Measurements from ENCODE around the gene IDH3G.

IDH3G gene

GRCh38 chrX:153814591-153815315 lies 20.6 kb upstream of the IDH3G start:
- no peak for DNase-seq

GRCh38 chrX:153813161-153813560 lies 19.0 kb upstream of the IDH3G start:
- no peak for DNase-seq

- no peak for DNase-seq
Measured at GRCh38 chrX:153812220-153812619, 18.0 kb upstream of the IDH3G start.

GRCh38 chrX:153807976-153808375 lies 13.8 kb upstream of the IDH3G start:
- no peak for DNase-seq

GRCh38 chrX:153806999-153807575 lies 12.9 kb upstream of the IDH3G start:
- DNase-seq, result no peak

- no peak for DNase-seq
Measured at GRCh38 chrX:153805436-153805835, 11.3 kb upstream of the IDH3G start.

- no peak for DNase-seq
Measured at GRCh38 chrX:153804621-153805020, 10.4 kb upstream of the IDH3G start.

- DNase-seq, result no peak
Measured at GRCh38 chrX:153804100-153804595, 10.0 kb upstream of the IDH3G start.

GRCh38 chrX:153803211-153804099 lies 9.3 kb upstream of the IDH3G start:
- no peak for DNase-seq

GRCh38 chrX:153802513-153803045 lies 8.4 kb upstream of the IDH3G start:
- DNase-seq, result no peak

GRCh38 chrX:153801669-153802068 lies 7.5 kb upstream of the IDH3G start:
- no peak for DNase-seq

GRCh38 chrX:153800746-153801145 lies 6.6 kb upstream of the IDH3G start:
- no peak for DNase-seq

- DNase-seq, result no peak
Measured at GRCh38 chrX:153800177-153800722, 6.1 kb upstream of the IDH3G start.

GRCh38 chrX:153799326-153799725 lies 5.2 kb upstream of the IDH3G start:
- DNase-seq, result no peak

- DNase-seq, result no peak
Measured at GRCh38 chrX:153797415-153798015, 3.3 kb upstream of the IDH3G start.

GRCh38 chrX:153794897-153795816 lies 982 bp upstream of the IDH3G start:
- DNase-seq, result no peak

- DNase-seq, result no peak
Measured at GRCh38 chrX:153793291-153793690, 884 bp downstream of the IDH3G start.

- DNase-seq, result no peak
Measured at GRCh38 chrX:153792368-153792767, 1.8 kb downstream of the IDH3G start.

GRCh38 chrX:153791104-153791852 lies 2.9 kb downstream of the IDH3G start:
- DNase-seq, result no peak

GRCh38 chrX:153789654-153790053 lies 4.5 kb downstream of the IDH3G start:
- DNase-seq, result no peak

GRCh38 chrX:153786669-153787068 lies 7.5 kb downstream of the IDH3G start:
- no peak for DNase-seq

Data from kidney glomerular epithelial cell (primary cell).